Heart left ventricle (tissue), 16 donors: Measurements from ENCODE around the gene CSNK1A1. TPM values are rescaled to one million over a fixed set of nuclear protein-coding genes. Genes with fewer than 3 reads are reported as not detected.

ENCODE experiments used
- ATAC-seq, 4 donors: fragments of 200-7000 bp; cut with Tn5 transposase; one replicate each; pipeline ENCODE4 v1.9.1; 2020 to 2022; ENCODE audit warnings: moderate library complexity in 4 of 4, mild to moderate bottlenecking in 3 of 4, moderate number of reproducible peaks in 1 of 4
- DNase-seq, 5 donors: peaks; one replicate each; pipeline ENCODE4 v3.0.0-alpha.2; 2020
- H3K27ac ChIP-seq, 12 donors: fragments of 200-600 bp; sonication (generic) in 4 of 12; one replicate each; pipeline versions ENCODE4 v1.5.0 to v1.8.0; 2016 to 2022; ENCODE audit warnings: mild to moderate bottlenecking in 2 of 12
- H3K27me3 ChIP-seq, 9 donors: fragments of 200-600 bp; sonication (generic) in 2 of 9; one replicate each; pipeline versions ENCODE4 v1.5.1 to v1.8.0; 2016 to 2022; ENCODE audit warnings: mild to moderate bottlenecking in 3 of 9
- H3K36me3 ChIP-seq, 9 donors: fragments of 200-600 bp; sonication (generic) in 2 of 9; one replicate each; pipeline versions ENCODE4 v1.5.0 to v1.8.0; 2018 to 2022; ENCODE audit warnings: mild to moderate bottlenecking in 2 of 9
- H3K4me1 ChIP-seq, 12 donors: fragments of 200-600 bp; sonication (generic) in 4 of 12; one replicate each; pipeline versions ENCODE4 v1.5.0 to v1.8.0; 2016 to 2022; ENCODE audit warnings: mild to moderate bottlenecking in 3 of 12
- H3K4me3 ChIP-seq, 12 donors: fragments of 200-600 bp; sonication (generic) in 4 of 12; one replicate each; pipeline versions ENCODE4 v1.5.0 to v1.8.0; 2017 to 2022; ENCODE audit warnings: mild to moderate bottlenecking in 9 of 12, moderate library complexity in 4 of 12
- H3K9me3 ChIP-seq, 12 donors: fragments of 200-600 bp; sonication (generic) in 4 of 12; one replicate each; pipeline versions ENCODE4 v1.5.0 to v1.8.0; 2016 to 2022; ENCODE audit warnings: mild to moderate bottlenecking in 1 of 12
- POLR2A ChIP-seq, 2 donors: fragments of 450-650 bp; IDR thresholded peaks; one replicate each; pipeline ENCODE4 v1.6.1; 2017; ENCODE audit warnings: antibody characterized with exemption in 2 of 2, mild to moderate bottlenecking in 2 of 2, moderate library complexity in 2 of 2
- WGBS, 4 donors: extraction: QIAGEN DNeasy Blood & Tissue Kit in 2 of 4; methylation state at CpG; one replicate each; pipeline versions ENCODE4 v1.1.5 to v1.1.7; 2013 to 2018; 5-methylcytosine and 5-hydroxymethylcytosine counted together
- intact Hi-C, 10 donors: fragments of 100-400 bp; cut with DNase I; formaldehyde crosslinking; loops; one replicate each; pipeline versions ENCODE4 v1.11.1 to v1.14.2; 2022
- polyA plus RNA-seq, 2 donors: library from polyadenylated mRNA; stranded (reverse); fragments of 200-250 nt; gene quantifications; one replicate each; pipeline ENCODE4 v1.2.3, GENCODE V29; 2013
- total RNA-seq, 9 donors: library from RNA; depleted of rRNA in 2 of 9; stranded (reverse); fragments of >200 nt in 2 of 9; fragmentation: NEBNext Ultra II Directional in 3 of 9; extraction: Animal tissue kit (Norgen Biotek cat#: 25700) in 3 of 9; gene quantifications; one replicate each; pipeline versions ENCODE4 v1.1.0 to v1.2.4, GENCODE V29; 2016 to 2023
- TF ChIP-seq, protein P1 (sequence below), 12 donors: fragments of 200-600 bp; sonication (generic) in 4 of 12; IDR thresholded peaks; one replicate each; pipeline versions ENCODE4 v1.5.0 to v1.8.0; 2018 to 2022; ENCODE audit warnings: antibody characterized with exemption in 12 of 12, mild to moderate bottlenecking in 5 of 12
- donor health status: ischemic (EF 13 %, LVEDD 7.1; RV severe dilation, severe dysfunction).
- donor health status: healthy with polysubstance abuse.
- donor health status: DM: no; HTN: yes; CAD: no.
- donor health status: DM: no; HTN: no; CAD: no.
- donor health status: ischemic (EF 25% LVEDD 6.9; RV normal size, moderate dysfunction).
- donor health status: ischemic (EF 25% LVEDD 5.7; RV mildly dilated, moderate dysfunction).
- donor health status: healthy.
- donor health status: DM: yes; HTN: yes; CAD: no.
- donor health status: ischemic (EF 35%, LVEDD 5.7; RV mildly dilated, moderate dysfunction).
- donor health status: nonischemic (EF 11% LVEDD 7.7; RV severe dilation, severe dysfunction).
- donor health status: DM: yes; HTN: yes; CAD: no.
- donor health status: PGD.
- donor health status: ischemic (EF 29% LVEDD 5.4; RV normal size, mild dysfunction).
- donor health status: nonischemic (EF 23%, LVEDD 6.1; RV moderate dilation, normal function).

The CSNK1A1 gene
- total and polyA plus RNA-seq, 11 donors, result 42.5 to 242 (median 209) TPM

DNA sequence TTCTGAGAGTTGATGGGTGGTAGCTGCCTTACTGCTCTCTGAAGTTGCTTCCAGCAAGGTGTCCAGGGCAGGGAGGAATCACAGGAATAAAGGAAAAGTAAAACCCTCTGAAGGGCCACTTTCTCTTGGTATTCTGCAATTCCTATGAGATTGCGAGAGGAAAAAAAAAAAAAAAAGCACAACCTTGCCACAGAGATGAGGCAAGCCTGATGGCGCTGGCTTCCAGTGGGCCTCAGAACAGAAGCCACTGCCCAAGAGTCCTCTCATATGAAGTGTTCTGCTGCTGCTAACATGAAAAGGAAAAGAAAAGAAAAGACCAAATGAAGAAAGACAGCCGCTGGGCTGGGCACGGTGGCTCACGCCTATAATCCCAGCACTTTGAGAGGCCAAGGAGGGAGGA lies 91.3 kb downstream of the CSNK1A1 start:
- no peak for TF ChIP-seq POLR2A (IDR thresholded peaks at IDR 0.05)
- TF ChIP-seq, protein P1, sequence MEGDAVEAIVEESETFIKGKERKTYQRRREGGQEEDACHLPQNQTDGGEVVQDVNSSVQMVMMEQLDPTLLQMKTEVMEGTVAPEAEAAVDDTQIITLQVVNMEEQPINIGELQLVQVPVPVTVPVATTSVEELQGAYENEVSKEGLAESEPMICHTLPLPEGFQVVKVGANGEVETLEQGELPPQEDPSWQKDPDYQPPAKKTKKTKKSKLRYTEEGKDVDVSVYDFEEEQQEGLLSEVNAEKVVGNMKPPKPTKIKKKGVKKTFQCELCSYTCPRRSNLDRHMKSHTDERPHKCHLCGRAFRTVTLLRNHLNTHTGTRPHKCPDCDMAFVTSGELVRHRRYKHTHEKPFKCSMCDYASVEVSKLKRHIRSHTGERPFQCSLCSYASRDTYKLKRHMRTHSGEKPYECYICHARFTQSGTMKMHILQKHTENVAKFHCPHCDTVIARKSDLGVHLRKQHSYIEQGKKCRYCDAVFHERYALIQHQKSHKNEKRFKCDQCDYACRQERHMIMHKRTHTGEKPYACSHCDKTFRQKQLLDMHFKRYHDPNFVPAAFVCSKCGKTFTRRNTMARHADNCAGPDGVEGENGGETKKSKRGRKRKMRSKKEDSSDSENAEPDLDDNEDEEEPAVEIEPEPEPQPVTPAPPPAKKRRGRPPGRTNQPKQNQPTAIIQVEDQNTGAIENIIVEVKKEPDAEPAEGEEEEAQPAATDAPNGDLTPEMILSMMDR (IDR thresholded peaks at IDR 0.05), result no peak
- no peaks in the 10 kb centered on the region for H3K36me3 ChIP-seq
- ATAC-seq (no peak), DNase-seq (peak in 1 of 5 donors; percentile 13)
- H3K4me1 ChIP-seq, result peaks cover 0 to 51% (median 34%) of the 10 kb centered on the region in 12 donors
- intact Hi-C loops, result no loop called here
- no peak overlapping the region for H3K27ac ChIP-seq
- no peak overlapping the region for H3K4me3 ChIP-seq
- H3K9me3 ChIP-seq, result no peaks in the 10 kb centered on the region
- 73 to 97% (median 89%) methylated on average over 5 of the region's 5 CpGs for WGBS, 4 donors
- H3K27me3 ChIP-seq, result no peaks in the 10 kb centered on the region

GRCh38 chr5:149457393-149457763 lies 93.9 kb downstream of the CSNK1A1 start:
- ATAC-seq, result no peak
- no peak for TF ChIP-seq POLR2A (IDR thresholded peaks at IDR 0.05)
- TF ChIP-seq, protein P1 (IDR thresholded peaks at IDR 0.05), result no peak

DNA sequence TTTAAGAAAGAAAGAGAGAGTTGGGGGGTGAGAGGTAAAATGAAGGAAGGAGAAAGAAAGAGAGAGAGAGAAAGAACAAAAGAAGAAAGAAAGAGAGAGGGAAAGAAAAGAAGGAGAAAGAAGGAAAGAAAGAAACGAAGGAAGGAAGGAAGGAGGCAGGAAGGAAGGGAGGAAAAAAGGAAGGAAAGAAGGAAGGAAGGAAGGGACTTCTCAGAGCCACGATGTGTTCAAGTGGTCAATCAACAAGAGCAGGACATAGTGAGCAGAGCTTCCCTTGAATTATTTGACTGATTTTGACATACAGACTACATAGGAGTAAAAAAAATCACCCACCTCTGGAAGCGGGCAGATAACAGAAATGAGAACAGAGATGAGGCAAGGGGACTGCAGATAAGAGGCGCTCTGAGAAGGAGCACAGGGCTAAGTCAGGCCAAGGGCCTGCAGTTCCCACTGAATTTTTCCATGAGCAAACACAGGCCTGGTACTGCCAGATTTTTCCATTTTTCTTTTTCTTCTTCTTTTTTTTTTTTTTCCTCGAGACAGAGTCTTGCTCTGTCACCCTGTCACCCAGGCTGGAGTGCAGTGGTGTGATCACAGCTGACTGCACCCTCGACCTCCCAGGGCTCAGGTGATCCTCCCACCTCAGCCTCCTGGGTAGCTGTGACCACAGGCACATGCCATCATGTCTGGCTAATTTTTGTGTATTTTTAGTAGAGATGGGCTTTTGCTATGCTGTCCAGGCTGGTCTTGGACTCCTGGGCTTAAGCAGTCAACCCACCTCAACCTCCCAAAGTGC lies 94.4 kb downstream of the CSNK1A1 start:
- 44 to 54% (median 45%) methylated on average over 6 of the region's 6 CpGs for WGBS, 4 donors
- Histone ChIP-seq H3K36me3 (no peaks in the 10 kb centered on the region), H3K9me3 (no peaks in the 10 kb centered on the region), H3K4me1 (peaks cover 3 to 60% (median 46%) of the 10 kb centered on the region in 12 donors), H3K27me3 (no peaks in the 10 kb centered on the region), H3K27ac (peak overlapping the region; percentile 56 to 92 (median 82)), H3K4me3 (no peak overlapping the region)
- intact Hi-C loops, result no loop called here
- DNase-seq, result peak in 1 of 5 donors; percentile 56
- no peak for TF ChIP-seq POLR2A (IDR thresholded peaks at IDR 0.05)
- TF ChIP-seq, protein P1 (IDR thresholded peaks at IDR 0.05), result no peak
- ATAC-seq, result peak; percentile 38 to 68 (median 55)

More at GRCh38 chr5:149457393-149457763, 93.9 kb downstream of the CSNK1A1 start:
- Histone ChIP-seq H3K36me3 (no peaks in the 10 kb centered on the region), H3K9me3 (no peaks in the 10 kb centered on the region), H3K4me1 (peaks cover 0 to 54% (median 40%) of the 10 kb centered on the region in 12 donors), H3K27ac (peak overlapping the region in 11 of 12 donors; percentile 22 to 92 (median 82)), H3K27me3 (no peaks in the 10 kb centered on the region), H3K4me3 (no peak overlapping the region)
- intact Hi-C loops, result no loop called here
- WGBS, 4 donors, result 93 to 98% (median 96%) methylated on average over 4 to 5 of the region's 5 CpGs
- DNase-seq, result no peak

GRCh38 chr5:149455889-149456409 lies 95.3 kb downstream of the CSNK1A1 start:
- intact Hi-C loops, result no loop called here

More at GRCh38 chr5:149455889-149456409, 95.3 kb downstream of the CSNK1A1 start:
- H3K4me3 ChIP-seq, result no peak overlapping the region
- 27 to 49% (median 42%) methylated on average over 13 of the region's 13 CpGs for WGBS, 4 donors
- no peak for TF ChIP-seq POLR2A (IDR thresholded peaks at IDR 0.05)
- TF ChIP-seq, protein P1 (IDR thresholded peaks at IDR 0.05), result no peak
- ATAC-seq, result peak; percentile 51 to 67 (median 63)
- no peaks in the 10 kb centered on the region for H3K27me3 ChIP-seq
- peak overlapping the region; percentile 56 to 92 (median 82) for H3K27ac ChIP-seq
- peaks cover 8 to 68% (median 54%) of the 10 kb centered on the region in 12 donors for H3K4me1 ChIP-seq
- no peaks in the 10 kb centered on the region for H3K36me3 ChIP-seq
- DNase-seq, result peak; percentile 63 to 83 (median 78)
- H3K9me3 ChIP-seq, result no peaks in the 10 kb centered on the region
